CD4-positive, CD25-positive, alpha-beta regulatory T cell (primary cell): ENCODE results near the gene VWA1. TPM values are rescaled to one million over a fixed set of nuclear protein-coding genes. Genes with fewer than 3 reads are reported as not detected.

Experiments used
- ATAC-seq, 2 donors: fragments of 150-1000 bp; cut with Tn5 transposase; one replicate each; pipeline ENCODE4 v1.10.0; 2021; ENCODE audit warnings: low read depth in 2 of 2, moderate number of reproducible peaks in 2 of 2, moderate library complexity in 1 of 2
- DNase-seq, 3 donors: peaks; one replicate each; pipeline versions ENCODE4 v3.0.0 to v3.0.0-alpha.2; 2012 to 2022; ENCODE audit warnings: mixed read lengths in 1 of 3
- H3K27ac ChIP-seq: one replicate; pipeline ENCODE4 v1.7.0; 2013; ENCODE audit warnings: mild to moderate bottlenecking, low read length; ENCODE audit not compliant: insufficient read depth, poor library complexity, severe bottlenecking
- H3K27me3 ChIP-seq: one replicate; pipeline ENCODE4 v1.7.0; 2013; ENCODE audit warnings: low read length; ENCODE audit not compliant: control insufficient read depth, insufficient read depth
- H3K36me3 ChIP-seq: one replicate; pipeline ENCODE4 v1.7.0; 2013; ENCODE audit warnings: mild to moderate bottlenecking, low read length, moderate library complexity; ENCODE audit not compliant: control insufficient read depth, insufficient read depth
- H3K4me1 ChIP-seq: 2 replicates; pipeline ENCODE4 v1.7.0; 2013; ENCODE audit warnings: mild to moderate bottlenecking, low read length; ENCODE audit not compliant: insufficient read depth, control insufficient read depth, poor library complexity, severe bottlenecking
- H3K4me3 ChIP-seq: one replicate; pipeline ENCODE4 v1.7.0; 2013; ENCODE audit warnings: low read depth, mild to moderate bottlenecking, low read length, moderate library complexity
- H3K9me3 ChIP-seq, 2 experiments: 1 replicate in 1 of 2; 2 replicates in 1 of 2; pipeline ENCODE4 v1.7.0; 2013; ENCODE audit warnings: low read length in 2 of 2, mild to moderate bottlenecking in 1 of 2, moderate library complexity in 1 of 2; ENCODE audit not compliant: control insufficient read depth in 2 of 2
- H3K27ac Mint-ChIP-seq, 3 donors: one replicate each; pipeline ENCODE4 v1.8.0; 2020 to 2022; ENCODE audit warnings: mild to moderate bottlenecking in 3 of 3, mixed read lengths in 3 of 3, moderate library complexity in 2 of 3
- H3K27me3 Mint-ChIP-seq: one replicate; pipeline ENCODE4 v1.8.0; 2022; ENCODE audit warnings: mild to moderate bottlenecking, mixed read lengths
- H3K36me3 Mint-ChIP-seq: one replicate; pipeline ENCODE4 v1.8.0; 2020; ENCODE audit warnings: mixed read lengths
- H3K4me1 Mint-ChIP-seq, 4 donors: one replicate each; pipeline ENCODE4 v1.8.0; 2020 to 2022; ENCODE audit warnings: mixed read lengths in 4 of 4, mild to moderate bottlenecking in 1 of 4
- H3K4me3 Mint-ChIP-seq, 4 donors: one replicate each; pipeline ENCODE4 v1.8.0; 2020 to 2022; ENCODE audit warnings: mild to moderate bottlenecking in 4 of 4, mixed read lengths in 4 of 4, moderate library complexity in 3 of 4
- H3K9me3 Mint-ChIP-seq, 7 donors: one replicate each; pipeline ENCODE4 v1.8.0; 2020 to 2022; ENCODE audit warnings: mixed read lengths in 7 of 7, mild to moderate bottlenecking in 3 of 7, moderate library complexity in 2 of 7
- polyA plus RNA-seq, 4 donors: library from polyadenylated mRNA; unstranded; fragments of 300-500 nt; fragmentation: Illumina TruSeq; gene quantifications; one replicate each; pipeline ENCODE4 v1.2.3, GENCODE V29; 2021
- total RNA-seq: library from RNA; stranded (reverse); gene quantifications from one replicate; pipeline ENCODE4 v1.2.3, GENCODE V29; 2022

VWA1 gene
- total and polyA plus RNA-seq, 5 donors from 2014 or later: not detected

DNA sequence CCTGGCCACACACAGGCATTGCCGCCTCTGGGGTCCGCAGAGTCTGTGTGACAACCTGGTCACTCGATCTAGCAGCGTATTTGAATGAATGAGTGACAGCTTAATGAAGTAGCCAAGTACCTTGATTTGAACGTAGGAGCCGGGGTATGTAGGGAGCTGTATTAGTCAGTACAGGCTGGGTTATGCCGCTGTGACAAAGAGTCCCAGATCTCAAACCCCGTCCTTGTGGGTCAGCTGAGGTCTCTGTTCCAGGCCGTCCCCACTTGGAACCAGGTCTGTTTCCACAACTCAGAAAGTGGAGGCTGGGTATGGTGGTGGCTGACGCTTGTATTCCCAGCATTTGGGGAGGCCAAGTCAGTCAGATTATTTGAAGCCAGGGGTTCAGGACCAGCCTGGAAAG lies 56.1 kb downstream of the VWA1 start:
- Histone ChIP-seq H3K9me3 (peaks cover 0 to 13% of the 10 kb centered on the region in 2 experiments), H3K4me1 (no peaks in the 10 kb centered on the region), H3K36me3 (peaks cover 32% of the 10 kb centered on the region), H3K27ac (no peak overlapping the region), H3K4me3 (no peak overlapping the region), H3K27me3 (no peaks in the 10 kb centered on the region)
- Mint-ChIP-seq H3K27me3 (no peaks in the 10 kb centered on the region), H3K4me1 (no peaks in the 10 kb centered on the region), H3K9me3 (peaks cover 0 to 10% (median 6%) of the 10 kb centered on the region in 7 donors), H3K4me3 (no peak overlapping the region), H3K27ac (no peak overlapping the region), H3K36me3 (peaks cover 17% of the 10 kb centered on the region)
- DNase-seq (no peak), ATAC-seq (no peak)

Other genes with a start within 250 kb of the VWA1 start
- gene TNFRSF18, start 229.1 kb upstream of the VWA1 start, total RNA-seq: 47.8 TPM
- gene TNFRSF18, start 229.1 kb upstream of the VWA1 start, polyA plus RNA-seq: 10 to 100 TPM; 17.4 to 54.5 (median 25.2) TPM
- gene TNFRSF4, start 221.5 kb upstream of the VWA1 start, total RNA-seq: 65.8 TPM
- gene TNFRSF4, start 221.5 kb upstream of the VWA1 start, polyA plus RNA-seq: 10 to 100 TPM; 19.0 to 50.2 (median 32.2) TPM
- gene SDF4, start 203.7 kb upstream of the VWA1 start, total RNA-seq: 165 TPM
- gene SDF4, start 203.7 kb upstream of the VWA1 start, polyA plus RNA-seq: 100 to 1,000 TPM in 2 of 4 donors, 10 to 100 TPM in 2; 70.3 to 113 (median 91.6) TPM
- gene B3GALT6, start 203.5 kb upstream of the VWA1 start, total RNA-seq: 10.0 TPM
- 10 to 100 TPM in 1 of 4 donors, 1 to 10 TPM in 3; 4.0 to 11.5 (median 7.3) TPM for gene B3GALT6, start 203.5 kb upstream of the VWA1 start, polyA plus RNA-seq
- gene C1QTNF12, start 189.0 kb upstream of the VWA1 start, total RNA-seq: 6.2 TPM
- under 1 TPM in 1 of 4 donors, not detected in 3; 0.39 TPM for gene C1QTNF12, start 189.0 kb upstream of the VWA1 start, polyA plus RNA-seq
- gene UBE2J2, start 161.8 kb upstream of the VWA1 start, total RNA-seq: 56.4 TPM
- gene UBE2J2, start 161.8 kb upstream of the VWA1 start, polyA plus RNA-seq: 10 to 100 TPM; 72.9 to 97.5 (median 85.4) TPM
- gene SCNN1D, start 155.3 kb upstream of the VWA1 start, total RNA-seq: 4.0 TPM
- gene SCNN1D, start 155.3 kb upstream of the VWA1 start, polyA plus RNA-seq: not detected
- gene ACAP3, start 127.8 kb upstream of the VWA1 start, total RNA-seq: 75.5 TPM
- 1 to 10 TPM; 2.7 to 9.0 (median 4.1) TPM for gene ACAP3, start 127.8 kb upstream of the VWA1 start, polyA plus RNA-seq
- gene PUSL1, start 127.1 kb upstream of the VWA1 start, total RNA-seq: 18.3 TPM
- gene PUSL1, start 127.1 kb upstream of the VWA1 start, polyA plus RNA-seq: 10 to 100 TPM; 17.7 to 21.0 (median 19.1) TPM
- gene INTS11, start 111.0 kb upstream of the VWA1 start, total RNA-seq: 138 TPM
- 10 to 100 TPM; 66.2 to 74.0 (median 67.8) TPM for gene INTS11, start 111.0 kb upstream of the VWA1 start, polyA plus RNA-seq
- 27.0 TPM for gene CPTP, start 110.9 kb upstream of the VWA1 start, total RNA-seq
- gene CPTP, start 110.9 kb upstream of the VWA1 start, polyA plus RNA-seq: 10 to 100 TPM; 21.4 to 40.1 (median 32.6) TPM
- gene TAS1R3, start 104.4 kb upstream of the VWA1 start, total RNA-seq: 2.0 TPM
- gene TAS1R3, start 104.4 kb upstream of the VWA1 start, polyA plus RNA-seq: under 1 TPM in 2 of 4 donors, not detected in 2; 0.06 to 0.11 TPM
- 40.0 TPM for gene DVL1, start 86.3 kb upstream of the VWA1 start, total RNA-seq
- gene DVL1, start 86.3 kb upstream of the VWA1 start, polyA plus RNA-seq: 1 to 10 TPM in 1 of 4 donors, under 1 TPM in 3; 0.43 to 1.1 (median 0.82) TPM
- 0.17 TPM for gene MXRA8, start 77.1 kb upstream of the VWA1 start, total RNA-seq
- gene MXRA8, start 77.1 kb upstream of the VWA1 start, polyA plus RNA-seq: not detected
- gene AURKAIP1, start 60.5 kb upstream of the VWA1 start, total RNA-seq: 76.0 TPM
- gene AURKAIP1, start 60.5 kb upstream of the VWA1 start, polyA plus RNA-seq: 100 to 1,000 TPM; 145 to 190 (median 164) TPM
- 287 TPM for gene CCNL2, start 36.4 kb upstream of the VWA1 start, total RNA-seq
- 10 to 100 TPM; 17.6 to 24.6 (median 21.4) TPM for gene CCNL2, start 36.4 kb upstream of the VWA1 start, polyA plus RNA-seq
- gene MRPL20, start 28.4 kb upstream of the VWA1 start, total RNA-seq: 83.4 TPM
- gene MRPL20, start 28.4 kb upstream of the VWA1 start, polyA plus RNA-seq: 100 to 1,000 TPM; 162 to 188 (median 178) TPM
- not detected for gene ANKRD65, start 14.4 kb upstream of the VWA1 start, total RNA-seq
- gene ANKRD65, start 14.4 kb upstream of the VWA1 start, polyA plus RNA-seq: under 1 TPM in 1 of 4 donors, not detected in 3; 0.14 TPM
- gene ATAD3C, start 14.0 kb downstream of the VWA1 start, total RNA-seq: 3.4 TPM
- 1 to 10 TPM in 3 of 4 donors, under 1 TPM in 1; 0.65 to 4.2 (median 2.3) TPM for gene ATAD3C, start 14.0 kb downstream of the VWA1 start, polyA plus RNA-seq
- 39.4 TPM for gene ATAD3B, start 36.1 kb downstream of the VWA1 start, total RNA-seq
- gene ATAD3B, start 36.1 kb downstream of the VWA1 start, polyA plus RNA-seq: 1 to 10 TPM; 2.3 to 5.2 (median 3.0) TPM
- gene ATAD3A, start 76.5 kb downstream of the VWA1 start, total RNA-seq: 20.0 TPM
- gene ATAD3A, start 76.5 kb downstream of the VWA1 start, polyA plus RNA-seq: 1 to 10 TPM; 6.2 to 8.1 (median 7.5) TPM
- not detected for gene TMEM240, start 104.9 kb downstream of the VWA1 start, total RNA-seq
- not detected for gene TMEM240, start 104.9 kb downstream of the VWA1 start, polyA plus RNA-seq
- 104 TPM for gene SSU72, start 139.2 kb downstream of the VWA1 start, total RNA-seq
- gene SSU72, start 139.2 kb downstream of the VWA1 start, polyA plus RNA-seq: 100 to 1,000 TPM; 185 to 279 (median 217) TPM
- 0.96 TPM for gene FNDC10, start 164.4 kb downstream of the VWA1 start, total RNA-seq
- under 1 TPM; 0.21 to 0.37 (median 0.29) TPM for gene FNDC10, start 164.4 kb downstream of the VWA1 start, polyA plus RNA-seq
- 58.2 TPM for gene MIB2, start 179.8 kb downstream of the VWA1 start, total RNA-seq
- 10 to 100 TPM; 15.9 to 20.6 (median 19.0) TPM for gene MIB2, start 179.8 kb downstream of the VWA1 start, polyA plus RNA-seq
- gene MMP23B, start 196.5 kb downstream of the VWA1 start, total RNA-seq: 4.1 TPM
- under 1 TPM in 2 of 4 donors, not detected in 2; 0.18 to 0.21 TPM for gene MMP23B, start 196.5 kb downstream of the VWA1 start, polyA plus RNA-seq
- 47.2 TPM for gene CDK11B, start 223.3 kb downstream of the VWA1 start, total RNA-seq
- gene CDK11B, start 223.3 kb downstream of the VWA1 start, polyA plus RNA-seq: 10 to 100 TPM in 1 of 4 donors, 1 to 10 TPM in 3; 9.3 to 11.3 (median 9.7) TPM